GM12865 (cell line): ENCODE results near the gene AP2M1.

ENCODE experiments used
- DNase-seq: peaks from one replicate; pipeline ENCODE4 v3.0.0; 2010; ENCODE audit warnings: low read depth
- H3K4me3 ChIP-seq: 2 replicates; pipeline ENCODE4 v1.5.1; 2011; ENCODE audit warnings: mild to moderate bottlenecking, low read depth, low read length, control low read depth
- TF ChIP-seq, protein P1 (sequence below): IDR thresholded peaks from 2 replicates; pipeline ENCODE4 v1.5.1; 2011; ENCODE audit warnings: low read length, control low read depth, low read depth, inconsistent platforms; ENCODE audit not compliant: insufficient read depth; ENCODE audit errors: missing control alignments

The AP2M1 gene

DNA sequence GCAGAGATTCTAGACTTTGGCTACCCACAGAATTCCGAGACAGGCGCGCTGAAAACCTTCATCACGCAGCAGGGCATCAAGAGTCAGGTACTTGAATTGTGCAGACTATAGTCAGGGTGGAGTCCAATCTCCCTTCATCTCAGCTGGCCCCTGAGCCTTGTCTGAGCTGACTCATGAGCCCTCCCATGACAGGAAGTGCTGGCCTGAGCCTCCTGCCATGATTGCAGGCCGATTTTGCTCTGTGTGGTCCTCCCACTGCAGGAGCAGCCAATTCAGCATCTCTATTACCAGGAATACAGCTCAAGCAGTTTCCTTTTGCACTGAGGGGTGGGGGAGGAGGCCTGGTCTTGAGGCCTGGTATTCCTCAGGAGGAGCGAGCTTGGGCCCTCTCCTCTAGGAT lies 5.5 kb downstream of the AP2M1 start:
- no peak overlapping the region for H3K4me3 ChIP-seq
- TF ChIP-seq, protein P1, sequence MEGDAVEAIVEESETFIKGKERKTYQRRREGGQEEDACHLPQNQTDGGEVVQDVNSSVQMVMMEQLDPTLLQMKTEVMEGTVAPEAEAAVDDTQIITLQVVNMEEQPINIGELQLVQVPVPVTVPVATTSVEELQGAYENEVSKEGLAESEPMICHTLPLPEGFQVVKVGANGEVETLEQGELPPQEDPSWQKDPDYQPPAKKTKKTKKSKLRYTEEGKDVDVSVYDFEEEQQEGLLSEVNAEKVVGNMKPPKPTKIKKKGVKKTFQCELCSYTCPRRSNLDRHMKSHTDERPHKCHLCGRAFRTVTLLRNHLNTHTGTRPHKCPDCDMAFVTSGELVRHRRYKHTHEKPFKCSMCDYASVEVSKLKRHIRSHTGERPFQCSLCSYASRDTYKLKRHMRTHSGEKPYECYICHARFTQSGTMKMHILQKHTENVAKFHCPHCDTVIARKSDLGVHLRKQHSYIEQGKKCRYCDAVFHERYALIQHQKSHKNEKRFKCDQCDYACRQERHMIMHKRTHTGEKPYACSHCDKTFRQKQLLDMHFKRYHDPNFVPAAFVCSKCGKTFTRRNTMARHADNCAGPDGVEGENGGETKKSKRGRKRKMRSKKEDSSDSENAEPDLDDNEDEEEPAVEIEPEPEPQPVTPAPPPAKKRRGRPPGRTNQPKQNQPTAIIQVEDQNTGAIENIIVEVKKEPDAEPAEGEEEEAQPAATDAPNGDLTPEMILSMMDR = no peak
- no peak for DNase-seq

DNA sequence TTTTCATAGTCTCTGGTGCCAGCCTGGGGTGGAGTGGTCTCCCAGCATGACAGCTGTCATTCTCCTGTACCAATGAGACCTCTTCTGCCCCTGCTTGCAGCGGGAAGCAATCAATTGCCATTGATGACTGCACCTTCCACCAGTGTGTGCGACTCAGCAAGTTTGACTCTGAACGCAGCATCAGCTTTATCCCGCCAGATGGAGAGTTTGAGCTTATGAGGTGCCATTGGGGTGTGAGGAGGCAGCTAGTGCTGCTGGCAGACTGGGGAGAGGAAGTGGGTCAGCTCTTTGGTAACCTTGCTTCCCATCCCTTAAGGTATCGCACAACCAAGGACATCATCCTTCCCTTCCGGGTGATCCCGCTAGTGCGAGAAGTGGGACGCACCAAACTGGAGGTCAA lies 6.9 kb downstream of the AP2M1 start:
- TF ChIP-seq, protein P1 = no peak
- no peak for DNase-seq
- H3K4me3 ChIP-seq = no peak overlapping the region

DNA sequence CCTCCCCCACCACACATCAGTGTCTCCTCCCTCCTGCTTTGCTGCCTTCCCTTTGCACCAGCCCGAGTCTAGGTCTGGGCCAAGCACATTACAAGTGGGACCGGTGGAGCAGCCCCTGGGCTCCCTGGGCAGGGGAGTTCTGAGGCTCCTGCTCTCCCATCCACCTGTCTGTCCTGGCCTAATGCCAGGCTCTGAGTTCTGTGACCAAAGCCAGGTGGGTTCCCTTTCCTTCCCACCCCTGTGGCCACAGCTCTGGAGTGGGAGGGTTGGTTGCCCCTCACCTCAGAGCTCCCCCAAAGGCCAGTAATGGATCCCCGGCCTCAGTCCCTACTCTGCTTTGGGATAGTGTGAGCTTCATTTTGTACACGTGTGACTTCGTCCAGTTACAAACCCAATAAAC lies 9.0 kb downstream of the AP2M1 start:
- H3K4me3 ChIP-seq = no peak overlapping the region
- DNase-seq = no peak
- TF ChIP-seq, protein P1 = no peak

DNA sequence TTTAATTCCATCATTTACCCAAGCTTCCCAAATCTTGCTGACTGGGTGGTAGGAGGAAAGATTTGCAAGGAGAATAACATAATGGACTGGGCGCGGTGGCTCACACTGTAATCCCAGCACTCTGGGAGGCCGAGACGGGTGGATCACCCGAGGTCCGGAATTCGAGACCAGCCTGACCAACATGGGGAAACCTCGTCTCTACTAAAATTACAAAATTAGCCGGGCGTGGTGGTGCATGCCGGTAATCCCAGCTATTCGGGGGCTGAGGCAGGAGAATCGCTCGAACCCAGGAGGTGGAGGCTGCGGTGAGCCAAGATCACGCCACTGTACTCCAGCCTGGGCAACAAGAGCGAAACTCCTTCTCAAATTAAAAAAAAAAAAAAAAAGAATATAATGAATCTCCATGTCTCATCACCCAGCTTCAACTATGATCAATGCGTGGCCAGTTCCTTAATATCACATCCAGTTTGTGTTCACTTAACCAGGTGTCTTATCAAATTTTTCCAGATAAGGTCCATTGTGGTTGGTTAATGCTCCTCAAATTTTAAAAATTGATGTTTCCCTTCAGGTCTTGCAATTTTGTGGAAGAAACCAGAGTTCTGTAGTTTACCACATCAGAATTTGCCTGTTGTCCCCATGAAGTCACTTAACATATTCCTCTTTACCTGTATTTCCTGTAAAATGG lies 10.0 kb downstream of the AP2M1 start:
- H3K4me3 ChIP-seq = no peak overlapping the region
- TF ChIP-seq, protein P1 = no peak
- DNase-seq = no peak

DNA sequence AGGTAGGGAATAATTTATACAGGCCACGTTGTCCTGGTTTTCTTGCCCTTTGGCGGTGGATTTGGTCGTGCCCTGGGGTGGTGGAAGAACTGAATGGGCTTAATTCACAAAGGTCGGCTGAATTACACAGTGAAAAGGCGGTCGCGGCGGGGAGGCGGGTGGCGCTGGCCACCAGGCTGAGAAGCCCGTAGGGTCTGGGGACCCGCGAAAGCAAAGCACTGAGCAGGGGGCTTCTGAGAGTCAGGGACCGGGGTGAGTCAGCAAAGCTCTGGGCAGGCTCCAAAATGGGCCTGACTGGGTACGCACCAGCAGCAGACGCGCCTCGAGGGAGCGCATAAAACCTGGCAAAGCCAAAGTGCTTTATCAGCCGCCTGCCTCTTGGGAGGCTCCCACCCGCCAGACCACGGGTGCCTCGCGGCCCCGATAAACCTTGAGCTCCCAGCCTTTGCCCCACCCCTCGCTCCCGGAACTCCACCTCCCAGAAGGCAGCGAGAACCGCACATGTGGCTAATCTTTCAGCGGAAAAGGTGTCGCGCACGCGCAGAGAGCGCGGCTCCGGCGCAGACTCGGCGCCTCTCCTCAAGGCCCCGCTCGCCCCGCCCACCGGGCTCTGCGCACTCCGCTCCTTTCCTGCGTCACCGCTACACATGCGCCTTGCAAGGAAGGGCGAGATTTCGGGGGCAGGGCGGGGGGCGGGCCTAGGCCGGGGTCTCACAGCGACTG lies 11.0 kb downstream of the AP2M1 start:
- peak overlapping the region; percentile 69 for H3K4me3 ChIP-seq
- TF ChIP-seq, protein P1 = no peak
- DNase-seq = peak; percentile 100

DNA sequence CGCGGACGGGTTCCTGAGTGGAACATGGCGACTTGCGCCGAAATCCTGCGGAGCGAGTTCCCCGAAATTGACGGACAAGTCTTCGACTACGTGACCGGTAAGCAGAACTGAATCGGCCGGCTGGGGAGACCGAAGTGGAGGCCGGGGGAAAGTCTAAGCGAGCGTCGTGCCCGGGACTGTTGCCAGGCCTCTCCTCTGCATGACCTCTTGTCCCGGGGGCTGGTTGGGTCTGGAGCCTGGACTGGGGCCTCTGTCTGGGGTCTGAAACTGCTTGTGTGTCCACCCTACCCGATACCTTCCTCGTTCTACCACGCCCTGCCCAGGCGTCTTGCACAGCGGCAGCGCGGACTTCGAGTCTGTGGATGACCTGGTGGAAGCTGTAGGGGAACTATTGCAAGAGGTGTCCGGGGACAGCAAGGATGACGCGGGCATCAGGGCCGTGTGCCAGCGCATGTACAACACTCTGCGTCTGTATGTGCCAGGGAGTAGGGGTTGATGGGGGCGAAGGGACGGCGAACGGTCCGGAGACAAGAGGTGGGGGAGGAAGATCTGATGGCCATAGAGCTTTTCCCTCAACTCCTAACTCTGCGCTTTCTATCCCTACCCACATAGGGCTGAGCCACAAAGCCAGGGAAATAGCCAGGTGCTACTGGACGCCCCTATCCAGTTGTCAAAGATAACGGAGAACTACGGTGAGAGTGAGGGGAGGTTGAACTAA lies 11.7 kb downstream of the AP2M1 start, which contains the start of gene ABCF3:
Gene ABCF3, plus strand, starts transcription at position 16 of the 718 bp plus-strand sequence. Its CDS starts 9 bp downstream, at position 25.
- peak within 1 kb of the TSS; percentile 69 for H3K4me3 ChIP-seq
- DNase-seq = peak; percentile 38
- TF ChIP-seq, protein P1 = no peak
